Activated CD8-positive, alpha-beta memory T cell treated with anti-CD3 and anti-CD28 coated beads, Interleukin-2, amount 50 U/mL, for 48 hours (primary cell): ENCODE results near the gene METTL9.
"Not testable (repeated sequence)": the region's sequence is repeated elsewhere in the genome, so short reads cannot be mapped to it uniquely, and the experiment has no call there.

ENCODE experiments used
- DNase-seq: peaks from one replicate; pipeline ENCODE4 v3.0.0-alpha.2; 2020

Gene METTL9

GRCh38 chr16:21611556-21612384 is 12.4 kb downstream of the METTL9 start:
- DNase-seq, result no peak

DNA sequence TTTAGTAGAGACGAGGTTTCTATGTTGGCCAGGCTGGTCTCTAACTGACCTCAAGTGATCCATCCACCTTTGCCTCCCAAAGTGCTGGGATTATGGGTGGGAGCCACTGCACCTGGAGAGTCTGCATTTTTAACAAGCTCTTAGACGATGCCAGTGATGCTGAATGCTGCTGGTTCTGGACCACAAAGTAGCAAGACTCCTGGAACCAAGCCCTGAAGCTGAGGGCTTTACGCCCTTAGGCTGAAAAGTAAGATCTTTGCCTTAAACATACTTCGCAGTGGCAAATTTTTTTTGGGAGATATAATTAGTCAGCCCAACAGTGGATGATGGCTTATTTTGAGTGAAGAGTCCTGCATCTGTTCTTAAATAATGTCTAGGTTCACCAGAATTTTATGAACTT is 14.0 kb downstream of the METTL9 start:
- DNase-seq, result no peak

DNA sequence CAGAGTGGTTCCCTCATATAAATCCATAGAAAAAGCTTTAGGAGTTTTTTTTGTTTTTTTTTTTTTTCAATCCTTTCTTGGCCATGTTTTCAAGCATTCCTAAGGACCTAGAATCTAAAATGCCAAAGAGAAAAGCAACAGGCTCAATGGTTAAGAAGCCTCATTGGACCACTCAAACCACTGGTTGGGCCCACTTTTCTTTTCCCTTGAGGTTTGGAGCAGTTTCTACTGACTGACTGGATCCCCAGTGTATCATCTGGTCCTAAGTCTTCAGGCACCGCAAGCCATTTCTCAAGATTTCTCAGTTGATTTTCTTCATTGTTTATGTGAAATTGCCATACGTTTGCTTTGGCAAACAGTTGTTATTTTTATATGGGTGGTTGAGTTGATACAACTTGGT is 14.4 kb downstream of the METTL9 start:
- DNase-seq, result no peak

- DNase-seq, result no peak
Measured at GRCh38 chr16:21614896-21615295, 15.5 kb downstream of the METTL9 start.

GRCh38 chr16:21617607-21618006 is 18.2 kb downstream of the METTL9 start:
- DNase-seq, result no peak

- DNase-seq, result no peak
Measured at GRCh38 chr16:21618281-21618680, 18.9 kb downstream of the METTL9 start.

DNA sequence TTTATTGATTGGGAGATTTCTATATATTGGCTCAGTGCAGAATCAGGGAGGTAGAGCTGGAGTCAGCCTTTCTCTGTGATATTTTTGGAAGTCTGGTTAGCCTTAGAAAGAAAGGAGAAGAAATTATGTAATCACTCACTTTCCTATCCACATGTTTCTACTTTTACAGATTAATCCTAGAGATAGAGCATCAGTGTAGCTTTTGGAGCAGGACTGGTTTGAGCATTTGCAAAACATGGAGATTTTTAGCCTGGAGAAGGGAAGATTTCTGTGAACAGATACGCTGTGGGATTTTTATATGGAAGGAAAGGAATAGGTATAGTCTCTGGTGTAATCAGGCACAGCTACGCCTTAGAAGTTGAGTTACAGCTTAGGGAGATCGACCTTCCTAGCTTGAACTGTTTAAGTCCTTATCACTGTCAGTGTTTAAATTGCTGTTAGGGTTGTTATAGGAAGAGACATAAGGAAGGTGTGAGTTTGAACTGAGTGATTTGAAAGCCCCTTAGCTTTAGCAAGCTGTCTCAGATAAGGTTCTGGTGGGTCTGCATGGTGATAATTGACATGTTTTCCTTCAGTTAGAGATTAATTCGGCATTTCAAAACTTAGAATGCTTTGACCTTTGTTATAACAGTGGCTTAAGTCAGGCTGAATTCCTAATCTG is 20.5 kb downstream of the METTL9 start:
- DNase-seq, result no peak

GRCh38 chr16:21620592-21620991 is 21.2 kb downstream of the METTL9 start:
- DNase-seq, result no peak

- DNase-seq, result no peak
Measured at GRCh38 chr16:21622545-21622944, 23.2 kb downstream of the METTL9 start.

- DNase-seq, result no peak
Measured at GRCh38 chr16:21625026-21625425, 25.6 kb downstream of the METTL9 start.

DNA sequence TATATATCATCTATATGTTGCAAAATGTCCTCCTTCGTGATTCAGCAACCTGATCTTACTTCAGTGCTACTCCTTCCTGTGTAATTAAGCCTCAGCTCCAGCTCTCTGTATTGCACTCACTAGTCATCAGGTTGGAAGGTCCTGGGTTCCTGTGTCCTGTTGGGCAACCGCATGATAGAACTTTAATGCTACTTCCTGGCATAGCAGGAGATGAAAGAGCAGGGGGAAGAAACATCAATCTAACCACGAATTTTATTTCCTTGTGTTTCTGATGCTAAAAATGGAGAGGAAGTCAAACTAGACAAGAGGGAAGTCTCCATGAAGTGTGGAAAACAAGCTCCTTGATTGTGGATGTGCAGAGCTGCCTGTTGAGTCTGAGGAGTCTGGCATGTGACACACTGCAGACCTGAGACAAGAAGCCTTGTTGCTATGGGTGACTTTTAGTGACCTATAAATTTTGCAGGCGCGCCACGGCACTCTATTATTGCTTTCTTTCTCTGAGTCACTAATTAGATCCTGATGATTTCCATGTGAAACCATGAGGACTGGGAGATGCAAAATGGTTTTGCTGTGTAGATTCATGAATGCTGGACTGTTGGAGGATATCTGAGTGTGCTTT is 27.4 kb downstream of the METTL9 start:
- no peak for DNase-seq

- no peak for DNase-seq
Measured at GRCh38 chr16:21628121-21628726, 28.8 kb downstream of the METTL9 start.

DNA sequence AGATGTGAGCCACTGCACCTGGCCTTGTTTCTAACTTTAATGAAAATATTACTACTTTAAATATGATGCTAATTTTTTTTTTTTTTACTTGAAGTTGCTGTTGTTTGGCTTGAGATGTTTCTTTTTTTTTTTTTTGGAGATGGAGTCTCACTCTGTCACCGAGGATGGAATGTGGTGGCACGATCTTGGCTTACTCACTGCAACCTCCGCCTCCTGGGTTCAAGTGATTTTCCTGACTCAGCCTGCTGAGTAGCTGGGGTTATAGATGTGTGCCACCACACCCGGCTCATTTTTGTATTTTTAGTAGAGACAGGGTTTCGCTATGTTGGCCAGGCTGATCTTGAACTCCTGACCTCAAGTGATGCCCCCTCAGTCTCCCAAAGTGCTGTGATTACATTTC is 29.4 kb downstream of the METTL9 start:
- no peak for DNase-seq

DNA sequence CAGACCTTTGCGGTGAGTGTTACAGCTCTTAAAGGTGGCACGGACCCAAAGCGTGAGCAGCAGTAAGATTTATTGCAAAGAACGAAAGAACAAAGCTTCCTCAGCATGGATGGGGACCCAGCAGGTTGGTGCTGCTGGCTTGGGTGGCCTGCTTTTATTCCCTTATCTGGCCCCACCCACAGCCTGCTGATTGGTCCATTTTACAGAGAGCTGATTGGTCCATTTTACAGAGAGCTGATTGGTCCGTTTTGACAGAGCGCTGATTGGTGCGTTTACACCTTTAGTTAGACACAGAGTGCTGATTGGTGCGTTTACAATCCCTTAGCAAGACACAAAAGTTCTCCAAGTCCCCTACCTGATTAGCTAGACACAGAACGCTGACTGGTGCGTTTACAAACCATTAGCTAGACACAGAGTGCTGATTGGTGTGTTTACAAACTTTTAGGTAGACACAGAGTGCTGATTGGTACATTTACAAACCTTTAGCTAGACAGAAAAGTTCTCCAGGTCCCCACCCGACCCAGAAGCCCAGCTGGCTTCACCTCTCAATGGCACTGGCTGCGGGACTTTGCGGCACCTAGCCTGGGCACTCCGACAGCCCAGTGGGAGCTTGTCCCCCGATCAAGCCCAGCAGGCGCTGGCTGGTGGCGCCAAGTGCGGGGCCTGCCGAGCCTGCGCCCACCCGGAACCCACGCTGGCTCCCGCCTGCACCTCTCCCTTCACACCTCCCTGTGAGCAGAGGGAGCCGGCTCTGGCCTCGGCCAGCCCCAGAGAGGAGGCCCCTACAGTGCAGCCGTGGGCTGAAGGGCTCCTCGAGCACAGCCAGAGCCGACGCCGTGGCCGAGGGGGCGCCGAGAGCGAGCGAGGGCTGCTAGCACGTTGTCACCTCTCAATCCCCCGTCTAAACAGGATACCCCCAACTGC is 30.5 kb downstream of the METTL9 start:
- not testable (repeated sequence) for DNase-seq

DNA sequence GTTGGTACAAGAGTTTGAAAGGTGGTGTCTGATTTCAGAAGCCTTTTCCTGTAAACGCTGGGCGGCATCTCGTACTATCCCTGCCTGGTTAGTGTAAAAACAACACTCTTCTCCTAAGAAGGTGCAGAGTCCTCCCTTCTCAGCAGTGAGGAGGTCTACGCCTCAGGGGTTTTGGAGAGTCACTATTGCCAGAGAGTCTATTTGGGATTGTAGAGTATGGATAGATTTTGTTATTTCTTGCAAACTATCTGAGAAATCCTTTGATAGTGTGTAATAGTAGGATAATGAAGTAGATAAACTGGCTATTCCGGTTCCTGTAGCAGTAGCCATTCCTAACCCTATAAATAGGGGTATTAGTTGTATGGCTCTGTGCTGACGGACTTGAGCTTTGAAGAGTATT is 31.5 kb downstream of the METTL9 start:
- not testable (repeated sequence) for DNase-seq

DNA sequence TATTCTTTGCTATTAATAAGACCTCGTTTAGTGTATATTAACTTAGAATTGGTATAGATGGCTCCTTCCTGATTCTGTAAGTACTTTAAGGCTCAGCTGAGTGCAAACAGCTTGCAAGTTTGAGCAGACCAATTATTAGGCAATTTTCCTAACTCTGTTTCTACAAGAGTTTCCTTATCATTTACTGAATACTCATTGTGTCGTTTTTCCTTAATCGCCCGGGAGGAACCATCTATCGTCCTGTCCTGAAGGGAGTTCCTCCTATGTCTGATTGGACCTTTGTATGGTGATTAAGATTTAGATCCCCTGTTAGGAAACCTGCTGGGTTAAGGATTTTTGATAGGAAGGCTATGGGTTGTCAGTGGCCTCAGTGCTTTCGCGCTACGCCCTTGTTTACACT is 32.0 kb downstream of the METTL9 start:
- DNase-seq, result not testable (repeated sequence)

DNA sequence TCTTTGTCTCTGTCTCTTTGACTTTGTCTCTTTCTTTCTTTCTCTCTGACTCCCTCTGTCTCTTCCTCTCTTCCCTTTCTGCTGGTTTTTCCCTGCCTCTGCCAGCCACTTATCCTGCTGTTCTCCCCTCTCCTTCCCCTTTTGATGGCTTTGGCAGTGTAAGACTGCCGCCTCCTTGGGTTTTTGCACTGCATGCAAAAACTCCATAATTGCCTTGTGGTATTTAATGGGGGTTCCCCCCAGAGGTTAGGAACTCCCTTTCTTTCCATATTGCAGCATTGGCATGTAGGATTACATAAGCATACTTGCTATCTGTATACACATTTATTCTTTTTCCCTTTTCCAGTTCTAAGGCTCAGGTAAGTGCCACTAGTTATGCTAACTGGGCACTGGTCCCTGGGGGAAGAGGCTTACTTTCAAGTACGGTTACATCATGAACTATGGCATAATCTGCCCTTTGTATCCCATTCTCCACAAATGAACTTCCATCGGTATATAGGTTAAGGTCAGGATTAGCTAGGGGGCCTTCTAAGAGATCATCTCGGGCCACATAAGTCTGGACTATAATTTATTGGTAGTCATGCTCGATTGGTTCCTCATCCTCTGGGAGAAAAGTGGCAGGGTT is 32.7 kb downstream of the METTL9 start:
- not testable (repeated sequence) for DNase-seq

DNA sequence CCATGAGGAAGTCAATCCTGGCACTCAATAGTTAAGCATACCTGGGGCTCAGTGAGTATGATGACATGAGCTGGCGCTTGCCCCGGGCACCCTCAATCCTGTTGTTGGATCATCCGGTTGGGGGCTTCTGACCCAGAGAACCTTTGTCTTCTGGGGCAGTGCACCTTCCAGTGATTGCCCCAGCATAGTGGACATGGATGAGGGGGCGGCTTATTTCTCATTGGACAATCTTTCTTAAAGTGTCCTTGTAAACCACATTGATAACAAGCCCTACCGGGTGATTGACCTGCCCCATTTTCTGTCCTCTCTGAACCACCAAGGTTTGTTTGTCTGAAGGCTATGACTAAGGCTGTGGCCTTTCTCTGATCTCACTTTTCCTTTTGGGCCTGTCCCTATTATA is 34.8 kb downstream of the METTL9 start:
- DNase-seq, result no peak

DNA sequence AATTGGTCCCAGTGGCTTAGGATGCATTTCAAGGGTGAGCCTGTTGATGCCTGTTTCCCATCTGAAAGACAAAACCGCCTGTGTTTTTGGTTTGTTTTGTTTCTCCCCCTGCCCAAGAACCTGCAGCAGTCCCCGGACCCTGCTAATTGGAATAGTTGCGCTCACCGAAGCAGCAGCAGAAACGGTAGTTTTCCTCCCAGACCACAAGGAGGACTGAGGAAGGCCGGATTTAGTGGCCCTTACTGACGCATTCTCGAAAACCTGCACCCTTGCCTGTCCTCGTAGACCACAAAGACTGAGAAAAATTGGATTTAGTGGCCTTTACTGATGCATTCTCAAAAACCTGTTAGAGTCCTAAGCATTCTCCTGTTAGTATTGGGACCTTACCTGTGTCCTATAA is 36.3 kb downstream of the METTL9 start:
- not testable (repeated sequence) for DNase-seq

- no peak for DNase-seq
Measured at GRCh38 chr16:21637032-21637968, 37.9 kb downstream of the METTL9 start.

GRCh38 chr16:21638573-21638975 is 39.2 kb downstream of the METTL9 start:
- no peak for DNase-seq
